ENCODE results near the gene HIPK2.

The HIPK2 gene

GRCh38 chr7:139783647-139784385 lies 6.0 kb upstream of the HIPK2 start:
- DNase-seq (ENCODE audit: low spot score) (peak; percentile 62), FAIRE-seq (peak; percentile 69)

GRCh38 chr7:139782932-139783331 lies 5.1 kb upstream of the HIPK2 start:
- no peak for DNase-seq (ENCODE audit: low spot score)
- no peak for FAIRE-seq

- DNase-seq (ENCODE audit: low spot score) = no peak
- no peak for FAIRE-seq
These were observed 486 bp downstream of the HIPK2 start for GRCh38 chr7:139777133-139777891.

GRCh38 chr7:139776486-139777132 lies 1.2 kb downstream of the HIPK2 start:
- peak; percentile 32 for FAIRE-seq
- peak; percentile 40 for DNase-seq (ENCODE audit: low spot score)

- peak; percentile 81 for DNase-seq (ENCODE audit: low spot score)
- FAIRE-seq = peak; percentile 81
These were observed 1.9 kb downstream of the HIPK2 start for GRCh38 chr7:139775829-139776266.

- DNase-seq (ENCODE audit: low spot score) (peak; percentile 90), FAIRE-seq (peak; percentile 97)
These were observed 3.4 kb downstream of the HIPK2 start for GRCh38 chr7:139774376-139774775.

GRCh38 chr7:139773371-139773770 lies 4.4 kb downstream of the HIPK2 start:
- DNase-seq (ENCODE audit: low spot score) = no peak
- no peak for FAIRE-seq

- DNase-seq (ENCODE audit: low spot score) (no peak), FAIRE-seq (no peak)
These were observed 4.9 kb downstream of the HIPK2 start for GRCh38 chr7:139772873-139773272.

- no peak for FAIRE-seq
These were observed 5.7 kb downstream of the HIPK2 start for GRCh38 chr7:139772115-139772514.

GRCh38 chr7:139771001-139771956 lies 6.5 kb downstream of the HIPK2 start:
- DNase-seq (ENCODE audit: low spot score) (peak; percentile 85), FAIRE-seq (peak; percentile 83)

More at GRCh38 chr7:139772115-139772514, 5.7 kb downstream of the HIPK2 start:
- DNase-seq (ENCODE audit: low spot score) = no peak

GRCh38 chr7:139769761-139770160 lies 8.0 kb downstream of the HIPK2 start:
- DNase-seq (ENCODE audit: low spot score) (no peak), FAIRE-seq (no peak)

- FAIRE-seq = no peak
- no peak for DNase-seq (ENCODE audit: low spot score)
These were observed 8.7 kb downstream of the HIPK2 start for GRCh38 chr7:139769066-139769465.

- DNase-seq (ENCODE audit: low spot score) (no peak), FAIRE-seq (no peak)
These were observed 9.5 kb downstream of the HIPK2 start for GRCh38 chr7:139768249-139768824.

GRCh38 chr7:139767561-139767982 lies 10.2 kb downstream of the HIPK2 start:
- FAIRE-seq (no peak), DNase-seq (ENCODE audit: low spot score) (no peak)

- no peak for FAIRE-seq
These were observed 12.7 kb downstream of the HIPK2 start for GRCh38 chr7:139765143-139765542.

GRCh38 chr7:139763330-139763729 lies 14.5 kb downstream of the HIPK2 start:
- FAIRE-seq (no peak), DNase-seq (ENCODE audit: low spot score) (no peak)

More at GRCh38 chr7:139765143-139765542, 12.7 kb downstream of the HIPK2 start:
- no peak for DNase-seq (ENCODE audit: low spot score)

- FAIRE-seq (peak; percentile 67), DNase-seq (ENCODE audit: low spot score) (peak; percentile 69)
These were observed 14.9 kb downstream of the HIPK2 start for GRCh38 chr7:139762886-139763285.

GRCh38 chr7:139758388-139758787 lies 19.4 kb downstream of the HIPK2 start:
- FAIRE-seq (no peak), DNase-seq (ENCODE audit: low spot score) (no peak)

- FAIRE-seq (no peak), DNase-seq (ENCODE audit: low spot score) (no peak)
These were observed 19.8 kb downstream of the HIPK2 start for GRCh38 chr7:139757968-139758367.

- FAIRE-seq (no peak), DNase-seq (ENCODE audit: low spot score) (no peak)
These were observed 24.1 kb downstream of the HIPK2 start for GRCh38 chr7:139753693-139754111.
